Ovary (tissue), 9 donors: Measurements from ENCODE around the gene REEP1. TPM values are rescaled to one million over a fixed set of nuclear protein-coding genes. Genes with fewer than 3 reads are reported as not detected.

Experiments
- DNase-seq, 5 donors: peaks; one replicate each; pipeline ENCODE4 v3.0.0-alpha.2; 2019 to 2020
- H3K27ac ChIP-seq, 2 donors: fragments of 200-600 bp; one replicate each; pipeline versions ENCODE4 v1.5.1 to v1.8.0; 2019 to 2022
- H3K27me3 ChIP-seq: fragments of 200-600 bp; one replicate; pipeline ENCODE4 v1.8.0; 2022
- H3K36me3 ChIP-seq: fragments of 200-600 bp; sonication (generic); one replicate; pipeline ENCODE4 v1.5.1; 2019
- H3K4me1 ChIP-seq: one replicate; pipeline ENCODE4 v1.8.1; 2013; ENCODE audit warnings: mild to moderate bottlenecking, moderate library complexity; ENCODE audit not compliant: insufficient read depth
- H3K4me3 ChIP-seq: fragments of 200-600 bp; sonication (generic); one replicate; pipeline ENCODE4 v1.5.1; 2017
- H3K9me3 ChIP-seq, 2 donors: fragments of 200-600 bp in 1 of 2; sonication (generic) in 1 of 2; one replicate each; pipeline versions ENCODE4 v1.5.1 to v1.8.1; 2013 to 2019; ENCODE audit warnings: mild to moderate bottlenecking in 1 of 2, moderate library complexity in 1 of 2
- EP300 ChIP-seq: sonication (generic); formaldehyde crosslinking; IDR thresholded peaks from one replicate; pipeline ENCODE4 v1.6.1; 2017; ENCODE audit warnings: antibody characterized with exemption
- POLR2A ChIP-seq: fragments of 450-650 bp; IDR thresholded peaks from one replicate; pipeline ENCODE4 v1.6.1; 2017; ENCODE audit warnings: antibody characterized with exemption, mild to moderate bottlenecking, moderate library complexity
- WGBS, 3 donors: extraction: QIAGEN DNeasy Blood & Tissue Kit in 1 of 3; methylation state at CpG; one replicate each; pipeline versions ENCODE4 v1.1.5 to v1.1.7; 2013 to 2017; 5-methylcytosine and 5-hydroxymethylcytosine counted together
- intact Hi-C, 4 donors: fragments of 100-400 bp; cut with DNase I; formaldehyde crosslinking; loops; one replicate each; pipeline versions ENCODE4 v1.11.0 to v1.15.1; 2022 to 2023
- polyA plus RNA-seq, 2 donors: library from polyadenylated mRNA; stranded (reverse); fragments of 200-250 nt in 1 of 2; fragments of 350-450 nt in 1 of 2; fragmentation: Illumina TruSeq in 1 of 2; extraction: RNeasy Lipid Tissue Mini Kit (QIAGEN cat#74804) in 1 of 2; gene quantifications; one replicate each; pipeline ENCODE4 v1.2.3, GENCODE V29; 2013 to 2014
- total RNA-seq, 7 donors: library from RNA; depleted of rRNA in 2 of 7; stranded (reverse); fragments of >200 nt in 2 of 7; fragmentation: NEBNext Ultra II Directional in 3 of 7; extraction: Animal tissue kit (Norgen Biotek cat#: 25700) in 3 of 7; gene quantifications; one replicate each; pipeline versions ENCODE4 v1.1.0 to v1.2.4, GENCODE V29; 2016 to 2023
- TF ChIP-seq, protein P1 (sequence below), 3 donors: fragments of 450-650 bp in 2 of 3; fragments of 200-600 bp in 1 of 3; IDR thresholded peaks; one replicate each; pipeline versions ENCODE4 v1.5.1 to v1.8.0; 2016 to 2022; ENCODE audit warnings: antibody characterized with exemption in 3 of 3, mild to moderate bottlenecking in 1 of 3
- donor health status: DM: no; HTN: no; CAD: no; lungs with moderate emphysema.
- donor health status: DM: no; HTN: no; CAD: no.
- donor health status: Bipolar disorder and iron deficiency.
- donor health status: DM: yes; HTN: yes; CAD: no.
- donor health status: DM: no; HTN: no; CAD: no.
- donor health status: DM: yes; HTN: yes; CAD: no.

Gene REEP1
- total and polyA plus RNA-seq, 9 donors, result 0.58 to 35.7 (median 2.0) TPM

DNA sequence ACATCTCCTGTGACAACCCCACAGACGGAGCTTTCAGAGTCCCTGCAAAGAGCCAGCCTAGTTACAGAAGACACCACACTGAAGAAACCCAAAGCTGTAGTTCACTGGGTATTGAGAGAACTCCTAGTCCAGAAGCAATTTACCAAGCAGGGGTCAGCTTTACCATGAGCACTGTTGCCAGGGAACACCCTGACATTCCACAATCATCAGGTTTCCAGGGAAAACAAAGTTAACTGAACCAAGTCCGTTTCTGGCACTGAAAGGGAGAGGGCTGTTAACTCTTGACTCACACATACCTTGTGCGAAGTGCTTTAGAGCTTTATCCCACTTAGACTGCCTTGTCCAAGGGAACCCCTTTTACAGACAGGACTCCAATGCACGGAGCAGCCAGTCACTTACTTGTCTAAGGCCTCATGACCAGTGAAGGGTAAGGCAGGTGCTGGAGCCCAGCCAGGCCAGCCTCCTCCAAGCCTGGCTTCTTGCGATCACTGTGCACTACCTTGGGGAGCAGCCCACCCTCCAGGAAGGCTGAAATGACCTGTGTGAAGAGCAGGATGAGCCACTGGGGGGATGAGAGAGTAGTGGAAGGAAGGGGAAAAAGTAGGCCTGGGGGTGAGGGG is 53.9 kb downstream of the REEP1 start:
- no peaks in the 10 kb centered on the region for H3K9me3 ChIP-seq
- intact Hi-C loops, result no loop called here
- H3K4me3 ChIP-seq, result no peak overlapping the region
- H3K36me3 ChIP-seq, result no peaks in the 10 kb centered on the region
- no peaks in the 10 kb centered on the region for H3K27me3 ChIP-seq
- TF ChIP-seq POLR2A, result no peak
- TF ChIP-seq, protein P1, sequence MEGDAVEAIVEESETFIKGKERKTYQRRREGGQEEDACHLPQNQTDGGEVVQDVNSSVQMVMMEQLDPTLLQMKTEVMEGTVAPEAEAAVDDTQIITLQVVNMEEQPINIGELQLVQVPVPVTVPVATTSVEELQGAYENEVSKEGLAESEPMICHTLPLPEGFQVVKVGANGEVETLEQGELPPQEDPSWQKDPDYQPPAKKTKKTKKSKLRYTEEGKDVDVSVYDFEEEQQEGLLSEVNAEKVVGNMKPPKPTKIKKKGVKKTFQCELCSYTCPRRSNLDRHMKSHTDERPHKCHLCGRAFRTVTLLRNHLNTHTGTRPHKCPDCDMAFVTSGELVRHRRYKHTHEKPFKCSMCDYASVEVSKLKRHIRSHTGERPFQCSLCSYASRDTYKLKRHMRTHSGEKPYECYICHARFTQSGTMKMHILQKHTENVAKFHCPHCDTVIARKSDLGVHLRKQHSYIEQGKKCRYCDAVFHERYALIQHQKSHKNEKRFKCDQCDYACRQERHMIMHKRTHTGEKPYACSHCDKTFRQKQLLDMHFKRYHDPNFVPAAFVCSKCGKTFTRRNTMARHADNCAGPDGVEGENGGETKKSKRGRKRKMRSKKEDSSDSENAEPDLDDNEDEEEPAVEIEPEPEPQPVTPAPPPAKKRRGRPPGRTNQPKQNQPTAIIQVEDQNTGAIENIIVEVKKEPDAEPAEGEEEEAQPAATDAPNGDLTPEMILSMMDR (IDR thresholded peaks at IDR 0.05), result no peak
- WGBS, 3 donors, result 69 to 76% (median 73%) methylated on average over 5 of the region's 5 CpGs
- no peak overlapping the region for H3K27ac ChIP-seq
- DNase-seq, result no peak
- H3K4me1 ChIP-seq, result no peaks in the 10 kb centered on the region

DNA sequence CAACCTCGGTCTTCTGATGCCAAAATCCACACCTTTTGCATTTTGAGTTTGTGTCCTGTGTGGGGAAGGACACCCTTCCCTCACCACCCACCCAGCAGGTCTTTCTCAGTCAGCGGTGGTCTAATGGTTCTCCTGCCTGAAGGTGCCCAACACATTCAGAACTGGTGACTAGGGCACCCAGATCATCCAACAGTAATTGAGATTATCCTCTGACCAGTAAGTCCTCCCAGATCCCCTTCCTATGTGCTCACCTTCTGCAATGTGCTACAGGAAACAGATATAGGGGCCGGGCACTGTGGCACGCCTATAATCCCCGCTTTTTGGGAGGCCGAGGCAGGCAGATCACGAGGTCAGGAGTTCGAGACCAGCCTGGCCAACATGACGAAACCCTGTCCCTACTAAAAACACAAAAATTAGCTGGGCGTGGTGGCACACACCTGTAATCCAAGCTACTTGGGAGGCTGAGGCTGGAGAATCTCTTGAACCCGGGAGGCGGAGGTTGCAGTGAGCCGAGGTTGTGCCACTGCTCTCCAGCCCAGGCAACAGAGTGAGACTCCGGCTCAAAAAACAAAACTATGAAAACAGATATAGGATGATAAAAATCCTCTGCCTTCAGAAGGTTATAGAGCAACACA is 56.2 kb downstream of the REEP1 start:
- H3K4me3 ChIP-seq, result no peak overlapping the region
- H3K36me3 ChIP-seq, result no peaks in the 10 kb centered on the region
- no peaks in the 10 kb centered on the region for H3K4me1 ChIP-seq
- TF ChIP-seq, protein P1 (IDR thresholded peaks at IDR 0.05), result no peak
- TF ChIP-seq POLR2A, result no peak
- no peak for TF ChIP-seq EP300
- no peak overlapping the region for H3K27ac ChIP-seq
- DNase-seq, result no peak
- H3K27me3 ChIP-seq, result no peaks in the 10 kb centered on the region
- no peaks in the 10 kb centered on the region for H3K9me3 ChIP-seq
- WGBS, 3 donors, result 92 to 97% (median 94%) methylated on average over 14 of the region's 14 CpGs
- intact Hi-C loops, result no loop called here

DNA sequence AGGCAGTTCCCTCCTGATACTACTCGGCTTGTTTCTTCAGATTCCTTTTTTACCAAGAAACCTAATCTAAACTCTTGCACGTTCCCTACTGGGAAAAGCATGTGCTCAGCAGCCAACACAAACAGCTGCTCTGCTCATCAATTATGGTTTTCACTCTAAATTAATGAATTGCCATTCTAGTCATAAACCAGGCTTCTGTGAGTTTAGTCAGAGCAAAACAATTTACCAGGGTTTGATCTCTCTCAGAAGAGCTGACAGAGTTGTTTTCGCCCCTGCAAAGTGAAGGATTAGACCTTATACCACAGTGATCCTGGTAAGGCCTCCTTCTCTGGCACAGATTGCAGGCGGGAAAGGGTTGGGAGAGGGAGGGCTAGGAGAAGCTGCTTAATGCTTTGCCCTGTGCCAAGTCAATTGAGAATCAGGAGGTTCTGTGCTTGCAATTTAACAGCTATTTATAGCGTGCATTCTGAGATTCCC is 57.2 kb downstream of the REEP1 start:
- WGBS, 3 donors, result 16 to 30% (median 17%) methylated on average over 5 of the region's 5 CpGs
- no peaks in the 10 kb centered on the region for H3K9me3 ChIP-seq
- intact Hi-C loops, result no loop called here
- peaks cover 2% of the 10 kb centered on the region for H3K4me1 ChIP-seq
- no peak for TF ChIP-seq POLR2A
- no peak for TF ChIP-seq EP300
- TF ChIP-seq, protein P1 (IDR thresholded peaks at IDR 0.05), result no peak
- no peaks in the 10 kb centered on the region for H3K36me3 ChIP-seq
- no peak overlapping the region for H3K27ac ChIP-seq
- DNase-seq, result no peak
- H3K27me3 ChIP-seq, result no peaks in the 10 kb centered on the region
- H3K4me3 ChIP-seq, result no peak overlapping the region

DNA sequence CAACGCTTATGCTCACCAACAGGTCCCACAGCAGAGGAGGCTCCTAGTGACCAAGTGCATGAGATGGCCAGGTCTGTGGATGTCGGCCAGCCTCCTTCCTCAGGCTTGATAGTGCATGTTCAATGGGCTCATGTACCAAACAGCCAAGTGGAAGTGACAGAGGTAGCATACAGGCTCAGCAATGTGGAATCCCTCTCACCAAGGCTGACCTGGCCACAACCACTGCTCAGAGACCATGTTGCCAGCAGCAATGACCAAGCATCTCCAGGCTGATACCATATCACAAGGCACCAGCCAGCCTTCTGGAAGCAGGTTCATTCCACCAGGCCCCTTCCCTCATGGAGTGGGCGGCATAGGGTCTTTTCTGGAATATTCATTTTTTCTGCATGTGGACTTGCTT is 61.5 kb downstream of the REEP1 start:
- no peak overlapping the region for H3K27ac ChIP-seq
- intact Hi-C loops, result no loop called here

More for the DNA sequence above, 61.5 kb downstream of the REEP1 start:
- 90 to 100% (median 94%) methylated on average over 3 of the region's 3 CpGs for WGBS, 3 donors
- no peak for TF ChIP-seq EP300
- TF ChIP-seq POLR2A, result no peak
- TF ChIP-seq, protein P1 (IDR thresholded peaks at IDR 0.05), result no peak
- Histone ChIP-seq H3K9me3 (peaks cover 0 to 3% of the 10 kb centered on the region in 2 donors), H3K36me3 (no peaks in the 10 kb centered on the region), H3K4me3 (no peak overlapping the region), H3K27me3 (no peaks in the 10 kb centered on the region), H3K4me1 (peaks cover 2% of the 10 kb centered on the region)
- DNase-seq, result no peak
